HCT116 (cell line): ENCODE results near the gene MBD5. TPM values are rescaled to one million over a fixed set of nuclear protein-coding genes. Genes with fewer than 3 reads are reported as not detected.

Source experiments
- ATAC-seq: fragments of 200-7000 bp; cut with Tn5 transposase; 2 replicates; pipeline ENCODE4 v1.9.1; 2020; ENCODE audit warnings: mild to moderate bottlenecking, moderate library complexity
- BruUV-seq: library from RNA; stranded (reverse); fragments of 400-500 nt; replicated peaks from 2 replicates; lab custom pipeline; 2021; lab: Mats Ljungman, UMichigan
- CTCF ChIA-PET: fragments of 300-600 bp; sonication (Branson Sonifier 250); formaldehyde crosslinking; loops from one replicate; lab custom pipeline; 2021; ENCODE audit warnings: antibody characterized with exemption; lab: Charles Lee
- POLR2A ChIA-PET: fragments of 300-600, 350-600 bp; sonication (Branson Sonifier 250); formaldehyde crosslinking; loops from one replicate; lab custom pipeline; 2021; ENCODE audit warnings: antibody characterized with exemption; lab: Charles Lee
- RAD21 ChIA-PET, 2 experiments: fragments of 300-600 bp; sonication (Branson Sonifier 250); formaldehyde crosslinking; loops; one replicate each; lab custom pipeline; 2023; ENCODE audit warnings: low total read pairs in 2 of 2; ENCODE audit not compliant: uncharacterized antibody in 2 of 2, unreplicated experiment in 2 of 2, low non-redundant PET in 1 of 2; lab: Charles Lee
- DNase-seq: peaks from one replicate; pipeline ENCODE4 v3.0.0-alpha.2; 2010; ENCODE audit warnings: low read depth, low spot score
- H2AFZ ChIP-seq: fragments of 200-600 bp; shearing (Covaris generic), sonication (generic); 2 replicates; pipeline ENCODE4 v1.6.1; 2017; ENCODE audit warnings: low read depth, mixed run types, mixed read lengths, antibody characterized with exemption, low read length; ENCODE audit not compliant: poor library complexity, severe bottlenecking
- H3K27ac ChIP-seq: 2 replicates; pipeline ENCODE4 v1.5.1; 2012; ENCODE audit warnings: low read depth, low read length
- H3K27me3 ChIP-seq: fragments of 200-600 bp; sonication (generic); 2 replicates; pipeline ENCODE4 v1.6.1; 2016; ENCODE audit warnings: mixed run types, low read length, mixed read lengths; ENCODE audit not compliant: insufficient read depth
- H3K36me3 ChIP-seq, 2 experiments: fragments of 200-500 bp in 1 of 2; fragments of 200-600 bp in 1 of 2; sonication (Bioruptor generic) in 1 of 2; sonication (generic) in 1 of 2; 2 replicates each; pipeline versions ENCODE4 v1.5.1 to v1.6.1; 2014 to 2016; ENCODE audit warnings: low read length in 2 of 2, inconsistent platforms in 1 of 2, mixed read lengths in 1 of 2, mixed run types in 1 of 2; ENCODE audit not compliant: insufficient read depth in 2 of 2, control insufficient read depth in 1 of 2
- H3K4me1 ChIP-seq, 2 experiments: fragments of 200-600 bp in 1 of 2; sonication (generic) in 1 of 2; 2 replicates each; pipeline versions ENCODE4 v1.5.1 to v1.6.1; 2012 to 2017; ENCODE audit warnings: low read length in 2 of 2, inconsistent platforms in 1 of 2, mild to moderate bottlenecking in 1 of 2, mixed read lengths in 1 of 2, mixed run types in 1 of 2, moderate library complexity in 1 of 2; ENCODE audit not compliant: insufficient read depth in 2 of 2, control insufficient read depth in 1 of 2
- H3K4me2 ChIP-seq: fragments of 200-600 bp; sonication (generic); 2 replicates; pipeline ENCODE4 v1.6.1; 2017; ENCODE audit warnings: mixed run types, low read length, mixed read lengths
- H3K4me3 ChIP-seq, 2 experiments: fragments of 200-600 bp in 1 of 2; sonication (generic) in 1 of 2; replicated peaks in 1 of 2; 2 replicates each; pipeline ENCODE4 v1.5.1; 2011 to 2016; ENCODE audit warnings: low read length in 2 of 2, control low read depth in 1 of 2, low read depth in 1 of 2, mild to moderate bottlenecking in 1 of 2, mixed read lengths in 1 of 2, mixed run types in 1 of 2
- H3K79me2 ChIP-seq: fragments of 200-600 bp; sonication (generic); 2 replicates; pipeline ENCODE4 v1.6.1; 2017; ENCODE audit warnings: mild to moderate bottlenecking, mixed run types, low read length, moderate library complexity, mixed read lengths; ENCODE audit not compliant: insufficient read depth
- H3K9ac ChIP-seq: fragments of 200-600 bp; sonication (generic); 2 replicates; pipeline ENCODE4 v1.6.1; 2016; ENCODE audit warnings: low read length, mixed read lengths
- H3K9me2 ChIP-seq: fragments of 200-600 bp; sonication (generic), shearing (Covaris generic); 2 replicates; pipeline ENCODE4 v1.6.1; 2017; ENCODE audit warnings: mixed run types, mild to moderate bottlenecking, moderate library complexity; ENCODE audit not compliant: insufficient read depth
- H3K9me3 ChIP-seq, 2 experiments: fragments of 200-500 bp in 1 of 2; fragments of 200-600 bp in 1 of 2; sonication (Bioruptor generic) in 1 of 2; sonication (generic) in 1 of 2; 2 replicates each; pipeline ENCODE4 v1.6.1; 2014 to 2017; ENCODE audit warnings: low read length in 2 of 2, mixed read lengths in 2 of 2, inconsistent platforms in 1 of 2, low read depth in 1 of 2, mild to moderate bottlenecking in 1 of 2, mixed run types in 1 of 2, moderate library complexity in 1 of 2; ENCODE audit not compliant: control insufficient read depth in 1 of 2, insufficient read depth in 1 of 2
- H4K20me1 ChIP-seq: fragments of 200-600 bp; sonication (generic), shearing (Covaris generic); 2 replicates; pipeline ENCODE4 v1.6.1; 2017; ENCODE audit warnings: mixed run types, mild to moderate bottlenecking, moderate library complexity; ENCODE audit not compliant: insufficient read depth
- CBX3 ChIP-seq: IDR thresholded peaks from 2 replicates; pipeline ENCODE4 v1.6.1; 2012; ENCODE audit warnings: low read depth
- EZH2phosphoT487 ChIP-seq: fragments of 200-600 bp; IDR thresholded peaks from 2 replicates; pipeline ENCODE4 v1.6.1; 2018; ENCODE audit warnings: antibody characterized with exemption, borderline replicate concordance
- TCF7L2 ChIP-seq: IDR thresholded peaks from 2 replicates; pipeline ENCODE4 v1.7.0; 2011; ENCODE audit warnings: borderline replicate concordance, inconsistent platforms; ENCODE audit not compliant: insufficient read depth, insufficient read length; ENCODE audit errors: extremely low read depth
- intact Hi-C: fragments of 100-400 bp; cut with micrococcal nuclease; formaldehyde crosslinking; loops from 2 replicates; pipeline ENCODE4 v1.10.0; 2022
- total RNA-seq: library from RNA; stranded (reverse); gene quantifications from one replicate; pipeline ENCODE4 v1.2.1, GENCODE V29; 2021; ENCODE audit not compliant: unreplicated experiment

MBD5 gene
- total RNA-seq, 1 experiment from 2014 or later = 20.5 TPM

- CTCF ChIA-PET = no interaction called here
- intact Hi-C loops = no loop called here
- ATAC-seq (no peak), DNase-seq (no peak)
- no peaks in the 10 kb centered on the region for H3K4me1 ChIP-seq
- H3K9me2 ChIP-seq = no peaks in the 10 kb centered on the region
- no peaks in the 10 kb centered on the region for H3K36me3 ChIP-seq
- H3K9me3 ChIP-seq = peaks cover 6 to 7% of the 10 kb centered on the region in 2 experiments; a peak in 2 of 4 replicates
- H3K27me3 ChIP-seq = no peaks in the 10 kb centered on the region
- no peak overlapping the region for H3K9ac ChIP-seq
- no peaks in the 10 kb centered on the region for H4K20me1 ChIP-seq
- no TSS peak for BruUV-seq
- RAD21 ChIA-PET = no interaction called here
- H2AFZ ChIP-seq = no peak overlapping the region
- no peak overlapping the region for H3K4me2 ChIP-seq
- H3K4me3 ChIP-seq = no peak overlapping the region
- POLR2A ChIA-PET = no interaction called here
- H3K79me2 ChIP-seq = no peaks in the 10 kb centered on the region
- H3K27ac ChIP-seq = no peak overlapping the region
- TF ChIP-seq CBX3 (0 out of 2 replicates have a peak, but pooled peaks have one; percentile 15), EZH2phosphoT487 (no peak)
- TF ChIP-seq, all 23 proteins: peak for 1
Measured at GRCh38 chr2:148221926-148222325, 201.0 kb downstream of the MBD5 start.

- Histone ChIP-seq H2AFZ (no peak overlapping the region), H3K27ac (no peak overlapping the region)
- RAD21 ChIA-PET = no interaction called here
- no peak for TF ChIP-seq TCF7L2
- TF ChIP-seq, all 23 proteins: peak for 0
- ATAC-seq (no peak), DNase-seq (no peak)
- ChIA-PET CTCF (no interaction called here), POLR2A (no interaction called here)
- Histone ChIP-seq H3K36me3 (no peaks in the 10 kb centered on the region), H3K9ac (no peak overlapping the region), H4K20me1 (no peaks in the 10 kb centered on the region), H3K9me2 (no peaks in the 10 kb centered on the region), H3K27me3 (no peaks in the 10 kb centered on the region), H3K79me2 (no peaks in the 10 kb centered on the region), H3K4me1 (no peaks in the 10 kb centered on the region), H3K9me3 (peaks cover 0 to under 1% of the 10 kb centered on the region in 2 experiments; a peak in 1 of 4 replicates), H3K4me3 (no peak overlapping the region), H3K4me2 (no peak overlapping the region)
- BruUV-seq = no TSS peak
- intact Hi-C loops = no loop called here
Measured at GRCh38 chr2:148231858-148232257, 211.0 kb downstream of the MBD5 start.
